Muscle layer of colon (tissue), 2 donors: ENCODE measurements around the gene SYDE2.
"Not testable (repeated sequence)": the region's sequence is repeated elsewhere in the genome, so short reads cannot be mapped to it uniquely, and the experiment has no call there.

ENCODE experiments used
- H3K27ac ChIP-seq: one replicate; pipeline ENCODE4 v1.7.0; 2013; ENCODE audit warnings: low read depth, mild to moderate bottlenecking, low read length, moderate library complexity
- H3K27me3 ChIP-seq, 2 donors: one replicate each; pipeline ENCODE4 v1.7.0; 2013; ENCODE audit warnings: low read length in 2 of 2, mild to moderate bottlenecking in 2 of 2; ENCODE audit not compliant: insufficient read depth in 2 of 2, control insufficient read depth in 1 of 2
- H3K36me3 ChIP-seq: one replicate; pipeline ENCODE4 v1.7.0; 2013; ENCODE audit warnings: mild to moderate bottlenecking, low read length; ENCODE audit not compliant: insufficient read depth
- H3K4me1 ChIP-seq: one replicate; pipeline ENCODE4 v1.7.0; 2013; ENCODE audit warnings: mild to moderate bottlenecking, low read length; ENCODE audit not compliant: insufficient read depth
- H3K4me3 ChIP-seq, 2 donors: one replicate each; pipeline ENCODE4 v1.7.0; 2013; ENCODE audit warnings: low read length in 2 of 2, low read depth in 1 of 2, mild to moderate bottlenecking in 1 of 2, moderate library complexity in 1 of 2
- H3K9ac ChIP-seq: one replicate; pipeline ENCODE4 v1.7.0; 2013; ENCODE audit warnings: low read length
- H3K9me3 ChIP-seq: one replicate; pipeline ENCODE4 v1.7.0; 2013; ENCODE audit warnings: mild to moderate bottlenecking, low read length
- donor health status: abdominal sarcoma.
- donor health status: Adenocarcinoma of cecum.

The SYDE2 gene

DNA sequence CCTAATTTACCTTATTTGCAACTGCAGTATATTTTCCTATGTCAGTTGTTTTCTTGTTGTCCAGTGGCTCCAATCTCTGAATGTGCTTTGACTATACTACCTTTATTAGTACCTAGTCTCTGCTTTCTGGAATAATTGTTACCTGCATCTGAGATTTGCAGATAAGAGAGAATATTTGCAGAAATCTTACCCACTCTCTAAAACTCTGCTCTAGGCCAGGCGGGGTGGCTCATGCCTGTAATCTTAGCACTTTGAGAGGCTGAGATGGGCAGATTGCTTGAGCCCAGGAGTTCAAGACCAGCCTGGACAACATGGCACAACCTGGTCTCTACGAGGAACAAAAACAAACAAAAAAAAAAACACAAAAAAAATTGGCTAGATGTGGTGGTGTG, 2.0 kb upstream of the SYDE2 start:
- H3K36me3 ChIP-seq = no peaks in the 10 kb centered on the region
- H3K27me3 ChIP-seq = no peaks in the 10 kb centered on the region
- H3K9ac ChIP-seq = no peak overlapping the region
- no peaks in the 10 kb centered on the region for H3K9me3 ChIP-seq
- H3K27ac ChIP-seq = peak overlapping the region; percentile 99
- H3K4me3 ChIP-seq = peak overlapping the region; percentile 81 to 99
- peaks cover 7% of the 10 kb centered on the region for H3K4me1 ChIP-seq

DNA sequence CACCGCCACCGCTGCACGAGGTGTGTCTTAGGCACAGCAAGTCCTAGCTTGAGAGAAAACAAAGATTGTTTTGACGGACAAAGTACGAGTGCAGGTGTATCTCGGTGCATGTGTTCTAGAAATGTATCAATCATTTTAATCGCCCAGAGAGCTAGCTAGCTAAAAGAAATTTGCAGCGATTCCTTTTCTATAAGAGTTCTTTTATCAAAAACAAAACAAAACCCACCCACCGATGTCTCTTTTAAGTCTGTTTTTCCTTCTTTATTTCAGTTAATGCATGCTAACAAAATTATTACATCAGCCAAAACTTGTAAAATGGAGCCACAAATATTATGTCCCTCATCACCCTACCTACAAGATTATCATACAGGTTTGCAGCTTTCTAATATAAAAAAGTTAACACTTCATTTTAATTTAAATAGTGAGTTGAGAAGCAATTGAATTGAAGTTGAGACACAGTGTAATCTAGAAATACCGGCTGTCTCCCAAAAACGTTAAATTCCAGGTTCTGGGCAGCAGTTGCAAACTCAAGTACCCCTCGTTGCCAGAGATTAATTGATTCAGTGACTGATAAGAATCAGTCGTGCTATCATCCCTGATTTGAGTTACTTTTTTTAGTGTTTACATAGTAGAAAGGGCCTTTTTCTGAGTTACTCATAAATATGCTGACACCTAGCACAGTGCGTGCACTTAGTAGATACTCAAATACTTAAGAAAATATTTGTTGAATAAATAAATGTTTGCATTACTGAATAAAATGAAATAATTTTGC, 1.5 kb upstream of the SYDE2 start:
- Histone ChIP-seq H3K4me3 (peak overlapping the region; percentile 81 to 99), H3K9me3 (no peaks in the 10 kb centered on the region), H3K27ac (peak overlapping the region; percentile 99), H3K27me3 (no peaks in the 10 kb centered on the region), H3K4me1 (peaks cover 7% of the 10 kb centered on the region), H3K36me3 (no peaks in the 10 kb centered on the region), H3K9ac (peak overlapping the region; percentile 26)

DNA sequence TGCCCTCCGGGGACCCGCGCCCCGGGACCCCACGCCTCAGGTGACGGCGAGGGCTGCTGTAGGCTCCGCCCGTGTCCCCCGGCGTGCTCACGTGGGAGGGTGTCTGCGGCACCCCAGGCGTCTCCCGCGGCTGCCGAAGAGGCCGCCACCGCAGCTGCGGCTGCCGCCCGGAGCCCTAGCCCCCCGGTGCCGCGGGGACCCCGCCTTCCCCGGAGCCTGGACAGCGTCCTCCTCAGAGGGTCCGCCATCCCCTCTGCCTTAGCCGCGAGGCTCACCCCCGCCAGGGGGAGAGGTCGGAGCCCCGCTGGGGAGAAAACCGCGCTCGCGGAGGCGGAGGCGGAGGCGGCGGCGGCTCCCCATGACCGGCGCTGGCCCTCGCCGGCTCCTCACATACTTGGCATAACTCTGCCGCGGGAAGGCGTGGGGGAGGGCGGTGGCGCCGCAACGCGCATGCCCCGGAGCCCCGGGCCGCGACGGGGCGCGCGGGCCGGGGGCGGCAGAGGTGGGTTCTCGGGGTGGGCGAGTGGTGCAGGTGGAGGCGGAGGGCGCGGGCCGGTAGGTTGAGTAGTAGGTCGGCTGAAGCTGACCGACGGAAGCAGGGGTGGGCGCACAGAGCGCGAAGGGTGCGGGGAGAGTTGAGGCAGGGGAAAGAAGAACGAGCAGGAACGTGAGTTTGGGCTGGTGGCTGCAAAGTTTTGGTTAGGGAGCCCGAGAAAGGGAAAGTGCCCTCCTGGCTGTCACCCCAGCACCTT, 700 bp upstream of the SYDE2 start:
- H3K4me1 ChIP-seq = peaks cover 6% of the 10 kb centered on the region
- H3K9ac ChIP-seq = peak overlapping the region; percentile 75
- peak overlapping the region; percentile 81 to 99 for H3K4me3 ChIP-seq
- H3K9me3 ChIP-seq = no peaks in the 10 kb centered on the region
- H3K27me3 ChIP-seq = no peaks in the 10 kb centered on the region
- H3K27ac ChIP-seq = peak overlapping the region; percentile 99
- H3K36me3 ChIP-seq = no peaks in the 10 kb centered on the region

DNA sequence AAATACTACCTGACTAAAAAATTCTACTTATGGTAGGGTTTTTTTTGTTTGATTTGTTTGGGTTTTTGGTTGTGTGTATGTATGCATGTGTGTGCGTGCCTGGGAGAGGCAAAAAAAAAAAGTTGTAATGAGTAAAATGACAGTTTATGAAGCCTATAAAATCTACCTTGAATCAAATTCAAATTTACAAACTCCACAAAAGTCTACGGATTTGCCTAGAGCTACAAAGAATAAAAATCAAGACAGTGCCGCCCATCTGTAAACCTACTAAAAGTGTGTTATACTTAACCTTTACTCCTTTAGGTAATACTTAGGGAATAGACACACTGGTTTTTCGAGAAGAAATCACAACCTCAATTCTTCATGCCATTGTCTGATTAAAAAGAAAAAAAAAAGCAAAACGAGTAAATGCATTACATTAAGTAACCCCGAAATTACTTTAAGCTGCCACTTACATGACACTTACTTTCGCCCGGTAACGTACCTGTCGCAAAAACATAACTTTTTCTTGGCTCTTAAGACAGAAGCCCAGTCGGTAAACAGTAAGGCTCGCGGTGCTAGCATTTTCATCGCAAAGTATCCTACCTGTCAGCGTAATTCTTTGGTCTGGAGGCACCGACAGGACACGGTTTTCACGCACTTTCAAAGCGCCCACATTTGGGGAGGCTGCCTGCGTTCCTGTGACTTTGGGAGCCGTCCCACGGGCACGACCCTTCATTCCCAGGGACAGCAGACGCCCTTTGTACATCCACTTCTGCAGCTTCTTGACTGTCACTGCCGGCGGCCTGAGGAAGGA, 951 bp downstream of the SYDE2 start:
- Histone ChIP-seq H3K27ac (peak overlapping the region; percentile 99), H3K9ac (peak overlapping the region; percentile 76), H3K4me3 (peak overlapping the region; percentile 81 to 99), H3K9me3 (no peaks in the 10 kb centered on the region), H3K36me3 (no peaks in the 10 kb centered on the region), H3K27me3 (no peaks in the 10 kb centered on the region), H3K4me1 (no peaks in the 10 kb centered on the region)

DNA sequence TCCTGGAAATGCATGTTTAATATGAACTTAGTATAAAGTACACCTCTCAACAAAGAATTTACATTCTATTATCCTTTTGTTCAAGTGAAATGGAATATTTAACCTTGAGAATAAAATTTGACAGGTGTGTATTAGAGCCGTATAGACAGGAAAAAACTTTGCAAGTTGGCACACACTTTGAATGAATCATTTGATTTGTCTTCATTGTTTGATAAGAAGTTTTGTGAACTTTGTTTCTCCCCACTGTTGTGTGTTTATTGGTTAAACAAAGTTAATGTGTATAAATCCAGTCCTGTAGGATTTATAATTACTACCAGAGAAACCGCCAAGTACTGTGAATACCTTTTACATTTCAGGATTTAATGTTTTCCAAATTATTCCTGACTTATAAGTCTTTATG, 2.0 kb downstream of the SYDE2 start:
- no peaks in the 10 kb centered on the region for H3K36me3 ChIP-seq
- no peaks in the 10 kb centered on the region for H3K4me1 ChIP-seq
- peak overlapping the region; percentile 81 to 99 for H3K4me3 ChIP-seq
- peak overlapping the region; percentile 49 for H3K9ac ChIP-seq
- H3K9me3 ChIP-seq = no peaks in the 10 kb centered on the region
- H3K27me3 ChIP-seq = no peaks in the 10 kb centered on the region
- peak overlapping the region; percentile 49 for H3K27ac ChIP-seq

DNA sequence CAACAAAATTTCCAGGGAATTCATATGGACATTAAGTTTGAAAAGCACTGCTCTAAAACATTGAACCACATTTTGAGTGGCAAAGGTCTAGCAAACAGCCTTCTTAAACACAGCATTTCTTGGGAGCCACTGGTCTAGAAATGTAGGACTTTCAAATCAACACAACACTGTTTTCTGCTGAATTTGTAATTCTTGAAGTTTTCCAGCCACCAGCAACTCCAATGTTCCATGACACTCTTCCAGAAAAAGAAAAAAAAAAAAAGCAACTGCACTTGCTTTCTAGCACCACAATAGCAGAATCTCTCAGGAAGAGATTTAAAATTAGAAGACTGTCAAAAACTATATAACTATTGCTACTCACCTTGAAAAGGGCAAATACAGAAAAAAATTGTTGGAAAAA, 4.5 kb downstream of the SYDE2 start:
- Histone ChIP-seq H3K4me3 (peak overlapping the region in 1 of 2 donors; percentile 4), H3K9ac (no peak overlapping the region), H3K27me3 (no peaks in the 10 kb centered on the region), H3K36me3 (no peaks in the 10 kb centered on the region), H3K27ac (no peak overlapping the region), H3K4me1 (peaks cover 9% of the 10 kb centered on the region), H3K9me3 (no peaks in the 10 kb centered on the region)

DNA sequence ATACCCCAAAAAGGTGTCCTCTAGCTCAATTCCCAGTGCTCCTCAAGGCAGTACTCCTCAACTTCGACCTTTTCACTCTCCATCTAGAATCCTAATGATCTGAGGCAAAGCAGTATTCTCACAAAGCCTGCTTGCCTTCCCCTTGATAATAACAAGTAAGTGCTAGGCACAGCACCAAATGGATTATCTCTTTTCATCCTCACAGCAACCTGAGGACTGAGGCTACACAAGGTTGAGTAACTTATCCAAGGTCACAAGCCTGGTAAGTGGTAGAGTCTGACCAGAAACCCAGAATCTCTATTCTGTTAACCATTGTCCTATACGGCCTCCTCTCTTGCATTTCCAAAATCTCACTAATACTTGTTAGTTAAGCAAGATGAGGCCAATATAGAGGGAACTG, 5.1 kb downstream of the SYDE2 start:
- Histone ChIP-seq H3K36me3 (no peaks in the 10 kb centered on the region), H3K27me3 (no peaks in the 10 kb centered on the region), H3K9me3 (no peaks in the 10 kb centered on the region), H3K9ac (peak overlapping the region; percentile 5), H3K4me1 (peaks cover 9% of the 10 kb centered on the region), H3K27ac (peak overlapping the region; percentile 52), H3K4me3 (peak overlapping the region in 1 of 2 donors; percentile 49)

DNA sequence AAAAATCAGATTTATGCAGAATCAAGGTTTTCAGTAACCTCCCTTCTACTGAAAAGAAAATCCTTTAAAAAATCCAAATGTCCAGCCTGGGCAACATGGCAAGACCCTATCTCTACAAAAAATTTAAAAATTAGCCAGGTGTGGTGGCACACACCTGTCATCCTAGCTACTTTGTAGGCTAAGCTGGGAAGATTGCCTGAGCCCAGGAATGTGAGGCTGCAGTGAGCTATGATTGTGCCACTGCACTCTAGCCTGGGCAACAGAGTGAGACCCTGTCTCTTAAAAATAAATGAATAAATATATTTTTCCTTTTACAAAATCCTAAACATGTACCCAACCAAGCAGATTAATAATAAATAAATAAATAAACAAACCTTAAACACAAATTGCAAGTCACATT, 8.7 kb downstream of the SYDE2 start:
- not testable (repeated sequence) for H3K9ac ChIP-seq, H3K4me3 ChIP-seq, H3K36me3 ChIP-seq, H3K27ac ChIP-seq, H3K27me3 ChIP-seq, H3K9me3 ChIP-seq
- peaks cover 28% of the 10 kb centered on the region for H3K4me1 ChIP-seq

DNA sequence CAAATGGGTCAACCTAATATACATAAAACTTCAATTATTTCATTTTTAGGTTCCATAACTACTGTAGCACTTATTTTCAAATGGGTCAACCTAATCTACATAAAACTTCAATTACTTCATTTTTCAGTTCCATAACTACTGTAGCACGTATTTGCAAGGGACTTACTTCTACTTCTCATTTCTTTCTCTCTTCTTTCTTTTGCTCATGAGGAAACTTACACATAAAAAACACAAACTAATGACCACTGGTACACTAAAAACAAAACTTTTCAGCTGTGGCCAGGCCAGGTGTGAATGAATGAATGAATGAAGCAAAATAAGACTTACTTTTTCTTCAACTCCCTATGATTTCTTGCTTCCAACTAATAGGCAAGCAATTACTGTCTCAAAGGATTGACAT, 11.7 kb downstream of the SYDE2 start:
- Histone ChIP-seq H3K4me1 (peaks cover 28% of the 10 kb centered on the region), H3K27ac (no peak overlapping the region)

DNA sequence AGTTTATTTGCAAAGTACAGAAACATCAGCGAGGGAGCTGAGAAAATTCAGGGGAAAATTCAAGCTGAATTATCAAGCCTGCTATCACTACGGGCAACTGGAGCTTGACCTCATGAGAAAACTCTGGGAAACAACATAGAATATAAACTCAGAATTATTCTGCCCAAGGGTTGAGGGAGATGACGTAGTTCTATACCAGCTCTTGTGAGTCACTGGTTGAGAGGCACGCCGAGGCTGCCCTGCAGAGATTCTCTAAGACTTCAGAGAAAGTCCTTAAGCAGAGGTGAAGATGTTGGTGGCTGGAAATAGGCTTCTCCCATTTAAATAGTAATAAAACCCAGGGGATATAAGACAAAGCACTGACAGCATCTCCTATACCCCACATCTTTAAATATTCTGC, 12.3 kb downstream of the SYDE2 start:
- Histone ChIP-seq H3K4me3 (peak overlapping the region in 1 of 2 donors; percentile 35), H3K27ac (peak overlapping the region; percentile 14), H3K27me3 (no peaks in the 10 kb centered on the region), H3K9me3 (no peaks in the 10 kb centered on the region), H3K4me1 (peaks cover 28% of the 10 kb centered on the region), H3K9ac (no peak overlapping the region), H3K36me3 (peaks cover 10% of the 10 kb centered on the region)

More for the DNA sequence above, 11.7 kb downstream of the SYDE2 start:
- Histone ChIP-seq H3K4me3 (peak overlapping the region in 1 of 2 donors; percentile 35), H3K27me3 (no peaks in the 10 kb centered on the region), H3K9me3 (no peaks in the 10 kb centered on the region), H3K9ac (no peak overlapping the region), H3K36me3 (peaks cover 10% of the 10 kb centered on the region)

DNA sequence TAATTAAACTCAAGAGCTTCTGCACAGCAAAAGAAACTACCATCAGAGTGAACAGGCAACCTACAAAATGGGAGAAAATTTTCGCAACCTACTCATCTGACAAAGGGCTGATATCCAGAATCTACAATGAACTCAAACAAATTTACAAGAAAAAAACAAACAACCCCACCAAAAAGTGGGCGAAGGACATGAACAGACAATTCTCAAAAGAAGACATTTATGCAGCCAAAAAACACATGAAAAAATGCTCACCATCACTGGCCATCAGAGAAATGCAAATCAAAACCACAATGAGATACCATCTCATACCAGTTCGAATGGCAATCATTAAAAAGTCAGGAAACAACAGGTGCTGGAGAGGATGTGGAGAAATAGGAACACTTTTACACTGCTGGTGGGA, 13.8 kb downstream of the SYDE2 start:
- H3K9me3 ChIP-seq, H3K27ac ChIP-seq, H3K9ac ChIP-seq, H3K4me3 ChIP-seq, H3K27me3 ChIP-seq: not testable (repeated sequence)
- H3K4me1 ChIP-seq = peaks cover 26% of the 10 kb centered on the region
- H3K36me3 ChIP-seq = peaks cover 17% of the 10 kb centered on the region
